22Rv1 (cell line): Measurements from ENCODE around the gene SLC4A2.

Experiments used
- ZFX ChIP-seq: fragments of 450-650 bp; IDR thresholded peaks from 2 replicates; pipeline ENCODE4 v1.6.1; 2017; ENCODE audit warnings: antibody characterized with exemption, borderline replicate concordance
- TF ChIP-seq, protein P1 (sequence below): fragments of 450-650 bp; IDR thresholded peaks from 2 replicates; pipeline ENCODE4 v1.5.1; 2017; ENCODE audit warnings: mild to moderate bottlenecking

DNA sequence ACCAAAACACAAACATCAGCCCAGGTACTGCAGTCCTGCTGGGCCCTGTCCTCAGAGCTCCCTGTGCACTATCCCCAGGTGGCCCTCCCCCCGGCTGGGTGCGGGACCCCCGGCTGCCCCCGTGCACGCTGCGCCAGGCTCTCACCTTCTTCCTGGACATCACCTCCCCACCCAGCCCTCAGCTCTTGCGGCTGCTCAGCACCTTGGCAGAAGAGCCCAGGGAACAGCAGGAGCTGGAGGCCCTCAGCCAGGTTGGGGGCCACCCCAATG lies 49.4 kb upstream of the SLC4A2 start:
- TF ChIP-seq, protein P1, sequence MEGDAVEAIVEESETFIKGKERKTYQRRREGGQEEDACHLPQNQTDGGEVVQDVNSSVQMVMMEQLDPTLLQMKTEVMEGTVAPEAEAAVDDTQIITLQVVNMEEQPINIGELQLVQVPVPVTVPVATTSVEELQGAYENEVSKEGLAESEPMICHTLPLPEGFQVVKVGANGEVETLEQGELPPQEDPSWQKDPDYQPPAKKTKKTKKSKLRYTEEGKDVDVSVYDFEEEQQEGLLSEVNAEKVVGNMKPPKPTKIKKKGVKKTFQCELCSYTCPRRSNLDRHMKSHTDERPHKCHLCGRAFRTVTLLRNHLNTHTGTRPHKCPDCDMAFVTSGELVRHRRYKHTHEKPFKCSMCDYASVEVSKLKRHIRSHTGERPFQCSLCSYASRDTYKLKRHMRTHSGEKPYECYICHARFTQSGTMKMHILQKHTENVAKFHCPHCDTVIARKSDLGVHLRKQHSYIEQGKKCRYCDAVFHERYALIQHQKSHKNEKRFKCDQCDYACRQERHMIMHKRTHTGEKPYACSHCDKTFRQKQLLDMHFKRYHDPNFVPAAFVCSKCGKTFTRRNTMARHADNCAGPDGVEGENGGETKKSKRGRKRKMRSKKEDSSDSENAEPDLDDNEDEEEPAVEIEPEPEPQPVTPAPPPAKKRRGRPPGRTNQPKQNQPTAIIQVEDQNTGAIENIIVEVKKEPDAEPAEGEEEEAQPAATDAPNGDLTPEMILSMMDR = no peak
- no peak for TF ChIP-seq ZFX
